ENCODE measurements around the gene OPHN1. TPM values are rescaled to one million over a fixed set of nuclear protein-coding genes. Genes with fewer than 3 reads are reported as not detected.

Gene OPHN1
- total RNA-seq, 4 donors from 2014 or later = 2.8 to 8.7 (median 6.6) TPM

DNA sequence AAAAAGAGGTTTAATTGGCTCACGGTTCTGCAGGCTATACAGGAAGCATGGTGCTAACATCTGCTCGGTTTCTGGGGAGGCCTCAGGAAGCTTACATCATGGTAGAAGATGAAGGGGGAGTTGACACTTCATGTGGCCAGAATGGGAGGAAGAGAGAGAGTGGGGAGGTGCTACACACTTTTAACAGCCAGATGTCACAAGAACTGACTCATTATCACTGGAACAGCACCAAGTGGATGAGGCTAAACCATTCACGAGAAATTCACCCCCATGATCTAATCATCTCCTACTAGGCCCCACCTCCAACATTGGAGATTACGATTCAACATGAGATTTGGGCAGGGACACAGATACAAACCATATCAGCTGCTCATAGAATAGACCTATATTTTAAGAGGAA is 255.8 kb downstream of the OPHN1 start:
- no peak overlapping the region for H3K27ac ChIP-seq
- intact Hi-C loops (cut with DNase I; ENCODE audit: low total_unique reads) = no loop called here
- no peak for DNase-seq
- no peaks in the 10 kb centered on the region for H3K9me3 ChIP-seq
- no peaks in the 10 kb centered on the region for H3K27me3 ChIP-seq
- WGBS, 2 donors (ENCODE audit: low coverage in 1 of 2) = 64 to 100% methylated on average over 1 to 4 of the region's 4 CpGs
- no peaks in the 10 kb centered on the region for H3K36me3 ChIP-seq
- TF ChIP-seq EP300 (IDR thresholded peaks at IDR 0.05; ENCODE audit: low read depth) = no peak
- TF ChIP-seq POLR2AphosphoS5 (IDR thresholded peaks at IDR 0.05) = no peak
- TF ChIP-seq, protein P1, sequence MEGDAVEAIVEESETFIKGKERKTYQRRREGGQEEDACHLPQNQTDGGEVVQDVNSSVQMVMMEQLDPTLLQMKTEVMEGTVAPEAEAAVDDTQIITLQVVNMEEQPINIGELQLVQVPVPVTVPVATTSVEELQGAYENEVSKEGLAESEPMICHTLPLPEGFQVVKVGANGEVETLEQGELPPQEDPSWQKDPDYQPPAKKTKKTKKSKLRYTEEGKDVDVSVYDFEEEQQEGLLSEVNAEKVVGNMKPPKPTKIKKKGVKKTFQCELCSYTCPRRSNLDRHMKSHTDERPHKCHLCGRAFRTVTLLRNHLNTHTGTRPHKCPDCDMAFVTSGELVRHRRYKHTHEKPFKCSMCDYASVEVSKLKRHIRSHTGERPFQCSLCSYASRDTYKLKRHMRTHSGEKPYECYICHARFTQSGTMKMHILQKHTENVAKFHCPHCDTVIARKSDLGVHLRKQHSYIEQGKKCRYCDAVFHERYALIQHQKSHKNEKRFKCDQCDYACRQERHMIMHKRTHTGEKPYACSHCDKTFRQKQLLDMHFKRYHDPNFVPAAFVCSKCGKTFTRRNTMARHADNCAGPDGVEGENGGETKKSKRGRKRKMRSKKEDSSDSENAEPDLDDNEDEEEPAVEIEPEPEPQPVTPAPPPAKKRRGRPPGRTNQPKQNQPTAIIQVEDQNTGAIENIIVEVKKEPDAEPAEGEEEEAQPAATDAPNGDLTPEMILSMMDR (IDR thresholded peaks at IDR 0.05) = no peak
- no peak for TF ChIP-seq POLR2A (IDR thresholded peaks at IDR 0.05)
- in situ Hi-C loops (cut with MboI; ENCODE audit: low pct_ligation_motif_present in 1 of 4, low pct_unique_long_range_greater_than_20kb in 1 of 4, low sequenced_read_pairs in 3 of 4) = loop anchor here in 1 of 4 donors (25.0 kb wide), 1 partner anchor 285 kb away; no protein-coding TSS in a partner anchor
- H3K4me3 ChIP-seq = no peak overlapping the region
- H3K4me1 ChIP-seq = no peaks in the 10 kb centered on the region

DNA sequence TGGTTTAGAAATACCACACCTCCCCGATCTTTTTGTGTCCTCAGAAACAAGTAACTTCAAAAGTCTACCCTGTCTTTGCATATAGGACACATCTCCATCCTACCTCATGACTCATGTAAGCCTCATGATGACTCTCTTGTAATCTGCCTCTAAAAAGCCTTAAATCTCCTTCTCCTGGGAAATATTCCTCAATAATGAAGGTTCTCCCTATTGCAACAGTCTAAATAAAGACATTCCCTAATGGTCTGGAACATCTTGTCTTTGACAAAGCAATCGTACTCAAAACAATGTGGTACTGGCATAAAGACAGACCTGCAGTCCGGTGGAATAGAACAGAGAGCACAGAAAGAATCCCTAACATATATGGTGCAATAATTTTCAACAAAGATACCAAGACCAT is 257.7 kb downstream of the OPHN1 start:
- TF ChIP-seq, protein P1 (IDR thresholded peaks at IDR 0.05) = no peak
- TF ChIP-seq POLR2A (IDR thresholded peaks at IDR 0.05) = no peak
- no peak for TF ChIP-seq EP300 (IDR thresholded peaks at IDR 0.05; ENCODE audit: low read depth)
- no peak for TF ChIP-seq POLR2AphosphoS5 (IDR thresholded peaks at IDR 0.05)
- no peak overlapping the region for H3K4me3 ChIP-seq
- no peaks in the 10 kb centered on the region for H3K4me1 ChIP-seq
- 63 to 68% methylated on average over 2 to 3 of the region's 3 CpGs for WGBS, 2 donors (ENCODE audit: low coverage in 1 of 2)
- in situ Hi-C loops (cut with MboI; ENCODE audit: low pct_ligation_motif_present in 1 of 4, low pct_unique_long_range_greater_than_20kb in 1 of 4, low sequenced_read_pairs in 3 of 4) = loop anchor here in 1 of 4 donors (25.0 kb wide), 1 partner anchor 287 kb away; no protein-coding TSS in a partner anchor
- H3K36me3 ChIP-seq = no peaks in the 10 kb centered on the region
- H3K27ac ChIP-seq = no peak overlapping the region
- no peak for DNase-seq
- intact Hi-C loops (cut with DNase I; ENCODE audit: low total_unique reads) = no loop called here
- no peaks in the 10 kb centered on the region for H3K9me3 ChIP-seq
- H3K27me3 ChIP-seq = no peaks in the 10 kb centered on the region

DNA sequence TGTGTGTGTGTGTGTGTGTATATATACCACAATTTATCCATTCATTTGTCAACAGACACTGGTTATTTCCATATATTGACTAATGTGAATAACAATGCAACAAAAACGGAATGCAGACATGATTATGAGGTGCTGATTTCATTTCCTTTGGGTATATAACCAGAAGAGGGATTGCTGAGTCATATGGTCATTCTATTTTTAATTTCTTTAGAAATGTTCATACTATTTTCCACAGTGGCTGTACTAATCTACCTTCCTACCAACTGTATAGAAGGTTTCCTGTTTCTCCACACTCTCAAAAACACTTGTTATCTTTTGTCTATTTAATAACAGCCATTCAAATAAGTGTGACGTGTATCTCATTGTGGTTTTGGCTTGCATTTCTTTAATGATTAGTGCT is 269.9 kb downstream of the OPHN1 start:
- H3K4me3 ChIP-seq = no peak overlapping the region
- H3K27me3 ChIP-seq = no peaks in the 10 kb centered on the region
- DNase-seq = no peak
- in situ Hi-C loops (cut with MboI; ENCODE audit: low pct_ligation_motif_present in 1 of 4, low pct_unique_long_range_greater_than_20kb in 1 of 4, low sequenced_read_pairs in 3 of 4) = no loop called here
- no peak for TF ChIP-seq POLR2A (IDR thresholded peaks at IDR 0.05)
- no peak for TF ChIP-seq POLR2AphosphoS5 (IDR thresholded peaks at IDR 0.05)
- intact Hi-C loops (cut with DNase I; ENCODE audit: low total_unique reads) = no loop called here
- H3K4me1 ChIP-seq = no peaks in the 10 kb centered on the region
- no peaks in the 10 kb centered on the region for H3K36me3 ChIP-seq
- 40% methylated on average over 2 of the region's 2 CpGs; no CpG with 5 or more reads in 1 of the 2 donors for WGBS, 2 donors (ENCODE audit: low coverage in 1 of 2)
- H3K9me3 ChIP-seq = no peaks in the 10 kb centered on the region
- H3K27ac ChIP-seq = no peak overlapping the region

DNA sequence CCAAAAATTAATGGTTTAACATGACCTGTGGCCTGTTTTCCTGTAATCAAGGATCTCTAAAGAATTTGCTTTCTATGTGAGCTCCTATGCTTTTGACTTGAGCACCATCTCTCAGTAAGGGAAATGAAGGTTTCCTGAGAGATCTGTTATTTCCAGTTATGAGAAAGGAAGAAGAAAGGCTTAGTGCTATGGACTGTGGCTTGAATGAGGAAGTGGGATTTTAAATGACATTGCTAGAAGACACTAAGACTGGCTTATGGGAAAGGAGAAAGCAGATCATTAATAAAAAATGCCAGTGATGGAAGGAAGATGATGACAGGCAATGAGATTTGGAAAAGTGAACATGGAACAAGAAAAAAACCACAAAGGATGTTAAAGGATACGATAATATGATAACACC is 285.4 kb downstream of the OPHN1 start:
- in situ Hi-C loops (cut with MboI; ENCODE audit: low pct_ligation_motif_present in 1 of 4, low pct_unique_long_range_greater_than_20kb in 1 of 4, low sequenced_read_pairs in 3 of 4) (loop anchor here in 1 of 4 donors (25.0 kb wide), 1 partner anchor 89 kb away; no protein-coding TSS in a partner anchor), intact Hi-C loops (cut with DNase I; ENCODE audit: low total_unique reads) (no loop called here)
- TF ChIP-seq EP300 (IDR thresholded peaks at IDR 0.05; ENCODE audit: low read depth) (no peak), POLR2AphosphoS5 (IDR thresholded peaks at IDR 0.05) (no peak), POLR2A (IDR thresholded peaks at IDR 0.05) (no peak)
- TF ChIP-seq, protein P1 (IDR thresholded peaks at IDR 0.05) = no peak
- no peaks in the 10 kb centered on the region for H3K4me1 ChIP-seq
- H3K9me3 ChIP-seq = no peaks in the 10 kb centered on the region
- H3K36me3 ChIP-seq = no peaks in the 10 kb centered on the region
- H3K4me3 ChIP-seq = no peak overlapping the region
- no peaks in the 10 kb centered on the region for H3K27me3 ChIP-seq
- no peak for DNase-seq
- H3K27ac ChIP-seq = no peak overlapping the region
- 65% methylated on average over 1 of the region's 1 CpG; no CpG with 5 or more reads in 1 of the 2 donors for WGBS, 2 donors (ENCODE audit: low coverage in 1 of 2)

DNA sequence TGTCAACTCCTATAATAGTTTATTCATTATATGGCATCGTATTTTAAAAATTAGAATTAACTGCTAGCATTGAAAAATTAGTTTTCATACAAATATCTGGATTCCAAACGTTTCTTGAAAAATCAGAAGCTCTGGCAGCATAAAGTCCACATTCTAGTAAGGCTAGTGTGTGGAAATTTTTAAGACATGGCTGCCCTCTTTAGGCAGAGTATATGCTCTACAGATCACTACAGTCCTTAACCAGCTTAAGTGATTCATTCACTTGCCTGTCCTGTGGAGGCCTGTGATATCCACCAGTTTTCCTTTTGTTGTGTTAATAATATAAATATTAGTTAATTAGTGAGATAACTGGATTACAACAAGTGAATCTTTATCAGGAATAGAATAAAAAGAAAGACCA is 287.2 kb downstream of the OPHN1 start:
- H3K27ac ChIP-seq = no peak overlapping the region
- in situ Hi-C loops (cut with MboI; ENCODE audit: low pct_ligation_motif_present in 1 of 4, low pct_unique_long_range_greater_than_20kb in 1 of 4, low sequenced_read_pairs in 3 of 4) = loop anchor here in 1 of 4 donors (25.0 kb wide), 1 partner anchor 91 kb away; no protein-coding TSS in a partner anchor
- TF ChIP-seq, protein P1 (IDR thresholded peaks at IDR 0.05) = peak in 2 of 5 experiments; percentile 9 to 16
- no peak for TF ChIP-seq POLR2AphosphoS5 (IDR thresholded peaks at IDR 0.05)
- no peak overlapping the region for H3K4me3 ChIP-seq
- H3K4me1 ChIP-seq = no peaks in the 10 kb centered on the region
- no peaks in the 10 kb centered on the region for H3K9me3 ChIP-seq
- intact Hi-C loops (cut with DNase I; ENCODE audit: low total_unique reads) = no loop called here
- no peaks in the 10 kb centered on the region for H3K36me3 ChIP-seq
- no peaks in the 10 kb centered on the region for H3K27me3 ChIP-seq
- 18 to 19% methylated on average over 2 of the region's 2 CpGs for WGBS, 2 donors (ENCODE audit: low coverage in 1 of 2)
- no peak for DNase-seq
